HG03342 (cell line): ENCODE measurements around the gene SPNS2.

Source experiments
- ATAC-seq: cut with Tn5 transposase; IDR thresholded peaks from one replicate; pipeline ENCODE4 v1.9.1; 2021; ENCODE audit warnings: mild to moderate bottlenecking, moderate library complexity; ENCODE audit not compliant: unreplicated experiment

The SPNS2 gene

GRCh38 chr17:4498461-4499397, at the start of gene SPNS2:
Gene SPNS2 (plus strand): TSS chr17:4498881. CDS start chr17:4499048, 167 bp downstream.
- ATAC-seq = no peak

- ATAC-seq = no peak
Observed at GRCh38 chr17:4449736-4450135, 48.9 kb upstream of the SPNS2 start.

GRCh38 chr17:4450710-4451316, 47.9 kb upstream of the SPNS2 start:
- ATAC-seq = no peak

GRCh38 chr17:4453812-4454591, 44.7 kb upstream of the SPNS2 start:
- ATAC-seq = no peak

- no peak for ATAC-seq
Observed at GRCh38 chr17:4460661-4461060, 38.0 kb upstream of the SPNS2 start.

- no peak for ATAC-seq
Observed at GRCh38 chr17:4463818-4464476, 34.7 kb upstream of the SPNS2 start.

- no peak for ATAC-seq
Observed at GRCh38 chr17:4465786-4466185, 32.9 kb upstream of the SPNS2 start.

GRCh38 chr17:4467287-4467686, 31.4 kb upstream of the SPNS2 start:
- no peak for ATAC-seq

GRCh38 chr17:4469552-4469951, 29.1 kb upstream of the SPNS2 start:
- no peak for ATAC-seq

GRCh38 chr17:4472286-4472685, 26.4 kb upstream of the SPNS2 start:
- no peak for ATAC-seq

- ATAC-seq = no peak
Observed at GRCh38 chr17:4474093-4474492, 24.6 kb upstream of the SPNS2 start.

- ATAC-seq = no peak
Observed at GRCh38 chr17:4475001-4475400, 23.7 kb upstream of the SPNS2 start.

- no peak for ATAC-seq
Observed at GRCh38 chr17:4475463-4475862, 23.2 kb upstream of the SPNS2 start.

- ATAC-seq = no peak
Observed at GRCh38 chr17:4476017-4476416, 22.7 kb upstream of the SPNS2 start.

GRCh38 chr17:4476511-4477070, 22.1 kb upstream of the SPNS2 start:
- ATAC-seq = no peak

GRCh38 chr17:4477255-4477791, 21.4 kb upstream of the SPNS2 start:
- no peak for ATAC-seq

- ATAC-seq = no peak
Observed at GRCh38 chr17:4478318-4478830, 20.3 kb upstream of the SPNS2 start.

GRCh38 chr17:4479340-4479981, 19.2 kb upstream of the SPNS2 start:
- ATAC-seq = no peak

- ATAC-seq = no peak
Observed at GRCh38 chr17:4479982-4480751, 18.5 kb upstream of the SPNS2 start.
